ENCODE data around the gene GRB2. TPM values are rescaled to one million over a fixed set of nuclear protein-coding genes. Genes with fewer than 3 reads are reported as not detected.

The GRB2 gene
- polyA plus RNA-seq, 3 donors: 164 to 338 (median 262) TPM

GRCh38 chr17:75371339-75371738 lies 34.1 kb downstream of the GRB2 start:
- Mint-ChIP-seq H3K9me3 (peaks cover 0 to 1% (median 0%) of the 10 kb centered on the region in 7 donors), H3K4me3 (no peak overlapping the region), H3K27ac (peak overlapping the region; percentile 82 to 94 (median 86)), H3K36me3 (peaks cover 30 to 56% of the 10 kb centered on the region in 2 donors), H3K4me1 (peaks cover 60% of the 10 kb centered on the region), H3K27me3 (ENCODE audit: low read depth in 3 of 3) (no peaks in the 10 kb centered on the region)
- Histone ChIP-seq H3K79me2 (ENCODE audit: insufficient read depth, low read length) (peaks cover 100% of the 10 kb centered on the region), H3K9ac (ENCODE audit: insufficient read depth, low read length, poor library complexity, severe bottlenecking) (no peak overlapping the region), H3K4me1 (ENCODE audit: control insufficient read depth in 1 of 2, insufficient read depth in 2 of 2, low read length in 2 of 2) (peaks cover 30 to 41% of the 10 kb centered on the region in 2 donors), H3K27me3 (ENCODE audit: control insufficient read depth in 2 of 2, insufficient read depth in 2 of 2, low read length in 2 of 2) (no peaks in the 10 kb centered on the region), H3K27ac (ENCODE audit: low read depth in 1 of 2, low read length in 2 of 2) (peak overlapping the region; percentile 19 to 60), H4K20me1 (ENCODE audit: insufficient read depth, low read length) (peaks cover 100% of the 10 kb centered on the region), H2AFZ (ENCODE audit: insufficient read depth, low read depth, low read length, poor library complexity, severe bottlenecking) (no peak overlapping the region), H3K4me2 (replicated peaks; ENCODE audit: extremely low read depth, low read length, poor library complexity, severe bottlenecking) (peak overlapping the region; percentile 1), H3K4me3 (replicated peaks in 1 of 3; ENCODE audit: low read depth in 2 of 3, low read length in 3 of 3) (no peak overlapping the region), H3K36me3 (replicated peaks in 1 of 2; ENCODE audit: control insufficient read depth in 1 of 2, insufficient read depth in 2 of 2, low read length in 2 of 2) (peaks cover 14 to 37% of the 10 kb centered on the region in 2 donors), H3K9me3 (replicated peaks in 1 of 2; ENCODE audit: control insufficient read depth in 1 of 2, insufficient read depth in 1 of 2, low read length in 2 of 2) (no peaks in the 10 kb centered on the region)
- intact Hi-C loops (cut with micrococcal nuclease): no loop called here
- peak; percentile 78 to 93 (median 90) for DNase-seq
- no peak for TF ChIP-seq CTCF (IDR thresholded peaks at IDR 0.05)
- no CpG with 5 or more reads among the region's 6 CpGs for WGBS (ENCODE audit: insufficient coverage)

- H3K36me3 ChIP-seq (replicated peaks in 1 of 2; ENCODE audit: control insufficient read depth in 1 of 2, insufficient read depth in 2 of 2, low read length in 2 of 2): peaks cover 12 to 30% of the 10 kb centered on the region in 2 donors
These were observed 35.1 kb downstream of the GRB2 start for GRCh38 chr17:75370286-75370915.

More at GRCh38 chr17:75370286-75370915, 35.1 kb downstream of the GRB2 start:
- 87% methylated on average over 3 of the region's 8 CpGs for WGBS (ENCODE audit: insufficient coverage)
- Mint-ChIP-seq H3K27ac (peak overlapping the region; percentile 70 to 94 (median 84)), H3K36me3 (peaks cover 25 to 48% of the 10 kb centered on the region in 2 donors), H3K4me1 (peaks cover 67% of the 10 kb centered on the region), H3K4me3 (no peak overlapping the region), H3K9me3 (peaks cover 0 to 1% (median 0%) of the 10 kb centered on the region in 7 donors), H3K27me3 (ENCODE audit: low read depth in 3 of 3) (no peaks in the 10 kb centered on the region)
- no peak for DNase-seq
- peak overlapping the region in 1 of 2 donors; percentile 60 for H3K27ac ChIP-seq (ENCODE audit: low read depth in 1 of 2, low read length in 2 of 2)
- H3K27me3 ChIP-seq (ENCODE audit: control insufficient read depth in 2 of 2, insufficient read depth in 2 of 2, low read length in 2 of 2): no peaks in the 10 kb centered on the region
- peaks cover 31 to 44% of the 10 kb centered on the region in 2 donors for H3K4me1 ChIP-seq (ENCODE audit: control insufficient read depth in 1 of 2, insufficient read depth in 2 of 2, low read length in 2 of 2)
- intact Hi-C loops (cut with micrococcal nuclease): no loop called here
- H4K20me1 ChIP-seq (ENCODE audit: insufficient read depth, low read length): peaks cover 100% of the 10 kb centered on the region
- peaks cover 100% of the 10 kb centered on the region for H3K79me2 ChIP-seq (ENCODE audit: insufficient read depth, low read length)
- no peak overlapping the region for H3K9ac ChIP-seq (ENCODE audit: insufficient read depth, low read length, poor library complexity, severe bottlenecking)
- no peak overlapping the region for H3K4me3 ChIP-seq (replicated peaks in 1 of 3; ENCODE audit: low read depth in 2 of 3, low read length in 3 of 3)
- no peak for TF ChIP-seq CTCF (IDR thresholded peaks at IDR 0.05)
- H3K9me3 ChIP-seq (replicated peaks in 1 of 2; ENCODE audit: control insufficient read depth in 1 of 2, insufficient read depth in 1 of 2, low read length in 2 of 2): no peaks in the 10 kb centered on the region
- H3K4me2 ChIP-seq (replicated peaks; ENCODE audit: extremely low read depth, low read length, poor library complexity, severe bottlenecking): no peak overlapping the region
- no peak overlapping the region for H2AFZ ChIP-seq (ENCODE audit: insufficient read depth, low read depth, low read length, poor library complexity, severe bottlenecking)
